Forelimb muscle (tissue), 1 donor: ENCODE measurements around the gene CBY2. TPM values are rescaled to one million over a fixed set of nuclear protein-coding genes. Genes with fewer than 3 reads are reported as not detected.
"Not testable (repeated sequence)": the region's sequence is repeated elsewhere in the genome, so short reads cannot be mapped to it uniquely, and the experiment has no call there.

ENCODE experiments used
- DNase-seq: peaks from one replicate; pipeline ENCODE4 v3.0.0-alpha.2; 2013; ENCODE audit warnings: low read depth
- polyA plus RNA-seq: library from polyadenylated mRNA; unstranded; fragments of 120-200 nt; gene quantifications from one replicate; pipeline ENCODE4 v1.2.1, GENCODE V29; 2013; ENCODE audit not compliant: insufficient read length

Gene CBY2
- polyA plus RNA-seq, 1 donor = not detected

DNA sequence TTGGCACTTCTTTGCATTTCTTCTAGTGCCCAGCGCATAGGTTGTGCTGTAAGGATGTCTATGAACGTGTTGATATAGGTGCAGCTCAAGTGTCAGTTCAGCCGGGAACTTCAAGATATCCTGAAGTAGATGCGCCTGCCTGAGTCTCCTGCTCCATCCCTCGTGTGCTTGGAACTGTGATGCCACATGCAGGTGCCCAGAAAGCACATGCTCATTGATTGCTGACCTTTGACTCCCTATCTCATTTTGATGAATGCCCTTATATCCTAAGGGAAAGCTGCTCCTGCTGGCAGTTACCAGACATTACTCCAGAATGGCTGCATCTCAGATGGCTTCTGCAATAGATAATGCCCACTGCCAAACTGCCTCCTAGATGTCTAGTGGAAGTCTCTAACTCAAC is 40.9 kb downstream of the CBY2 start:
- DNase-seq = no peak

DNA sequence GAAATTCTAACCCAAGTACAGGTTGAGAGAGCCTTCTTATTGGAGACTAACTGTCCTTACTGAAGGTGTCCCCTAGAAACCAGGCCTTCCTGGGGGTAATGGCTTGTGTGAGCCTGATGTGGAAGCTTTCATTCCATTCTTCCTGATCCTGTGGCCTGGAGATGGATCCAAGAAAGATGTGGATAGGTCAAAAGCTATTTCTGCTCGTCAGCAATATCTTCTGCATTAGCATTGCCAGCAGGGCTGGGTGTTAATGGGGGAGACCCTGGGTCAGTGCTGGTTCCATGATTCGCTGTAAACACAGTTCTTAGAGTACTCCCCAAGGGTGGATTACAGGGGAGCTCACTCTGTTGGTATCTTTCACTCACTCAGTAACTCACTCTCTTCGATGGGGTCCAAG is 42.9 kb downstream of the CBY2 start:
- DNase-seq = no peak

DNA sequence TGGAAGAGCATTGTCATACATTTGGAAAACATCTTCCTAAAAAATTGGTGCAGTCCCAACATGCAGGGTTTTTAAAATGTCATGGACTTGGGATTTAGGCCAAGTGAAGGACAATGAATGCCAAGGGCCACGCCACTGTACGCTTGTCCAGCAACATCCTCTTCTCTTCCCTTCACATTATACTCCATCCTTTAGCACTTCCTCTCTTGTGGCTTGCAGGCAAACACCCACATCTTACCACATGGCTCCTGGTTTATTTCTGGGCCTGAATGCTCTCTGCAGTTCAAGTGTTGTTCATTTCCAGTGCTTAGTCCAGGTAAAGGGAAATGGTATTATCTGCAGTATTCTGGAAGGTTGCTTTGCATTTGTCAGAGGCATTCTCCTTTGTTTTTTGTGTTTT is 45.0 kb downstream of the CBY2 start:
- DNase-seq = no peak

DNA sequence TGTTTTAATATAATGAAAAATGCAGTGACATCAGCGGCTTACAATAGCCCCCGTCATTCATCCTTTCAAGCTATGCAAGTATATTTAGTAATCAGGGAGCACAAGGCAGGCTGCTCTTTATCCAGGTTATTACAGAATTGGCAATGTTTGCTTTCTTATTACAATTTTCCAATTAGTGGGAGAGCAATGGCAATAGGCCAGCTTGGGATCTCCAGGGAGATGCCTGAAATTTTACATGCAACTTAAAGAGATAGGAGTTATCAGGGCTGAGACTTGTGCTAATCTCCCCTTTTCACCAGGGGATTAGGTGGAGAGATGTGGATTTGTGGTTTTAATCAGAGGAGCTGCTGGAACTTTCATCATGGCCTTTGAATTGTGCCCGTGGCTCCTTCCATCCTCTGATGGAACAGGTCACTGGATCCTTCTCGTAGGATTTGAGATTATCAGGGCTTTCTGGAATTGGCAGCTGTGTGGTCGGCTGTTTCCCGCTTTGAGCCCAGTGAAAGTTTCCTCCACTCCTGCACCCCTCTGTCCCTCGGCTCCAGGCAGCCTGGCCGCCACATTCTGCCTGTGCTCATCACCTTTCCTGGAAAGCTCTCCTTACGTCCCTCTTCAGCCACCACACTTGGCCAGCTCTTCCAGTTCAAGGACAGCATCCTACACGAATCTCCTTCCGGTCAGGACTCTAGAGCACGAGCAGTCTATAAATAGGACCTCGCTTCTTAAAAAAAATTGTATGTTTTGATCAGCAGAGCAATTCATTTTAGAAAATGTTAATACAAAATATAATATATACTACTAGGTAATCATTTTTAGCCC is 47.0 kb downstream of the CBY2 start:
- no peak for DNase-seq

DNA sequence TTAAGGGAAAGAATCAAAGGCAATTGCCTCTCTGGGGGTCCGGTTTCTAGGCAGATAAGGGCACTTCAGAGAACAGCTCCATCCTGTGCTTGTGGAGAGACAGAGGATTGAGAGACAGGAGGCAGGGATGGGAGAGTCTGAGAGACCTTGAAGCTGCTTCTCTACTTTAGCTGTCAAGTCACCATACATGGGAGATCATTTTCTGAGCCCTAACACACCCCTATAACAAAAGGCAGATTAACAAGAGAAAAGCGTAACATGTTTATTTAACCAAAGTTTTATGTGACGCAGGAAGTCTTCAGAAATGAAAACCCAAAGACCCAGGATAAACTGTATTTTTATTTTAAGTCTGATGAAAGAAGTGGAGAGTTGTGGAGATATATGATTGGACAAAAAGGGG is 48.4 kb downstream of the CBY2 start:
- no peak for DNase-seq

DNA sequence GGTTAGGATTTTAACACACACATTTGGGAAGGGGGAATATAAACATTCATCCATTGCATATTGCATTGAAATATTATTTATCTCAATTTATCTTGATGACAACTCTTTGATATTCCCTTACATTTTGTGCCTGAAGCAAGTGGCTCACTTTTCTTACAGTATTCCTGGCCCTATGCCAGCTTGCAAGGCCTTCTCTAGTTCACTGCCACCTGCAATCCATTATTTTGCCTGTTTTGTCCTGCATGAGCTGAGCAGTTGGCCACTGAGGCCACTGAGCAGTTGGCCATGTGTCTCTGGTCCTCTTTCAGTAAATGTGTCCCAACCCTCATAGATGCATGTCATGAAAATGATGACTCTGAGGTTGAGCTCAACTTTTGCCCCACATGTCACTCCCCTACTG is 49.8 kb downstream of the CBY2 start:
- DNase-seq = no peak

DNA sequence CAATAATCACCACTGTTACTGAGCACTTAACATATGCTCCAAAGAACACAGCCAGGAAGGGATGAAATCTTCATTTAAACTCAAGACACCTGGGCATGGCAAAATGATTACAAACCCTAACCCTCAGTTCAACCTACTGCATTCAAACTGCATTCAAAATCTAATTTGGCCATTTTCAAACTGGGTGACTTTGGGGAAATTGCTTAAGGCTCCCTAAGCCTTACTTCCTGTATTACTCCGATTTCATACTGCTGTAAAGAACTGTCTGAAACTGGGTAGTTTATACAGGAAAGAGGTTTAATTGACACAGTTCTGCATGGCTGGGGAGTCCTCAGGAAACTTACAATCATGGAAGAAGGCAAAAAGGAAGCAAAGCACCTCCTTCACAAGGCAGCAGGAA is 50.4 kb downstream of the CBY2 start:
- no peak for DNase-seq

DNA sequence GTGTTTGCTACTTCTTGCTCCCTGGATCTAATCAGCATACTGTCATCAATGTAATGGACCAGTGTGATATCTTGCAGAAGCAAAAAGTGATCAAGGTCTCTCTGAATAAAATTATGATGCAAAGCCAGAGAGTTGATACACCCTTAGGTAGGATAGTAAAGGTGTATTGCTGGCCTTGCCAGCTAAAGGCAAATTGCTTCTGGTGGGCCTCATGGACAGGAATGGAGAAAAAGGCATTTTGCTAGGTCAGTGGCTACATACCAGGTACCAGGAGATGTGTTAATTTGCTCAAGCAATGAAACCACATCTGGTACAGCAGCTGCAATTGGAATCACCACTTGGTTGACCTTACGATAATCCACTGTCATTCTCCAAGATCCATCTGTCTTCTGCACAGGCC is 54.4 kb downstream of the CBY2 start:
- DNase-seq = not testable (repeated sequence)

DNA sequence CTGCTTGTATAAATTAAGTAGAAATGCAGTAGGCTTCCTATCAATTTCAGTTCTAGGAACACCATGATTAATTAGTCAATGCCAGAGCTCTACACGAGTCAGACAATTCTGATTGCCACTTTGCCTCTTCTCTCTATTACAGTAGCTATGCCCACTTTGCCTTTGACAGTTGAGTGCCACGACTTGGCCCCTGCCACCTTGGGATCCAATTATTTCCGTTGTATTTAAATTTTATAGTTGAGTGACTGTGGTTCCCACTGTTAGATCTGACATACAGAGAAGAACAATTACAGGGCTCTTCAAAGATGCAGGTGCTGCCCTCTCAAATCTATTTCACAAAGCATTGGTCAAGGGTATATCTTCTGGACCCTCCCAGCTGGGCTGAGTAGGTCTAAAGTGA is 55.5 kb downstream of the CBY2 start:
- not testable (repeated sequence) for DNase-seq

DNA sequence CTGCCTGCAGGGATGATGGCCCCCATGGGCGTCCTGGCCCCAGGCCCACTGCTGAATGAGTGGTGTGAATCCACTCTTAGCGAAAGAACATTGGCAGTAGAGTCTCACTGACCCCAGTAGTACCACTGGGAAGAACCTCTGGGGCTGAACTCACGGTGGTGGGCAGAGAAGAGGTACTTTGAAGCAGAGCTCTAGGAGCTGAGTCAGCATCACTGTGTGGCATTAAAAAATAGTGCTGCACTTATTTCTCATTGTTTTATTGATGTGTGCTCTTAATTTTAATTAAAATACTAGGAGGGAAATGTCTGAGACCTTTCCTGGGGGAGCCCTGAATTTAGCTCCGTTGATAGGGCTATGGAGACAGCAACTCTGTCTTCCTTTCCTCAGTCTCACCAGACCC is 61.3 kb downstream of the CBY2 start:
- no peak for DNase-seq

Other genes starting within 250 kb of the CBY2 start
- gene COG3, start 237.4 kb upstream of the CBY2 start, polyA plus RNA-seq = 19.8 TPM
- 1.2 TPM for gene ERICH6B, start 86.6 kb upstream of the CBY2 start, polyA plus RNA-seq
- 0.33 TPM for gene SIAH3, start 149.4 kb downstream of the CBY2 start, polyA plus RNA-seq